Stimulated activated naive CD8-positive, alpha-beta T cell treated with anti-CD3 and anti-CD28 coated beads, Interleukin-15, Interleukin-2, amounts not matched to agents 100 U/mL and 50 U/mL, for 24 hours (primary cell): ENCODE results near the gene AHNAK.
"Not testable (repeated sequence)": the region's sequence is repeated elsewhere in the genome, so short reads cannot be mapped to it uniquely, and the experiment has no call there.

Source experiments
- ATAC-seq: fragments of 150-1000 bp; cut with Tn5 transposase; one replicate; pipeline ENCODE4 v1.10.0; 2021
- DNase-seq: peaks from one replicate; pipeline ENCODE4 v3.0.0; 2021

Gene AHNAK

GRCh38 chr11:62550478-62550877, 3.9 kb upstream of the AHNAK start:
- DNase-seq, ATAC-seq: not testable (repeated sequence)

GRCh38 chr11:62548545-62549335, 2.1 kb upstream of the AHNAK start:
- no peak for DNase-seq
- ATAC-seq: no peak

- ATAC-seq (no peak), DNase-seq (no peak)
Observed at GRCh38 chr11:62547691-62548281, 1.2 kb upstream of the AHNAK start.

- no peak for ATAC-seq
- peak; percentile 22 for DNase-seq
Observed at GRCh38 chr11:62546929-62547625, 471 bp upstream of the AHNAK start.

- DNase-seq: peak; percentile 71
- peak; percentile 14 for ATAC-seq
Observed at GRCh38 chr11:62545437-62546243, 966 bp downstream of the AHNAK start.

- ATAC-seq (peak; percentile 6), DNase-seq (peak; percentile 48)
Observed at GRCh38 chr11:62544581-62545436, 1.8 kb downstream of the AHNAK start.

- no peak for ATAC-seq
- DNase-seq: no peak
Observed at GRCh38 chr11:62543680-62544444, 2.7 kb downstream of the AHNAK start.

- DNase-seq (peak; percentile 87), ATAC-seq (peak; percentile 74)
Observed at GRCh38 chr11:62542750-62543567, 3.6 kb downstream of the AHNAK start.

- DNase-seq: no peak
- ATAC-seq: no peak
Observed at GRCh38 chr11:62542111-62542745, 4.4 kb downstream of the AHNAK start.

GRCh38 chr11:62540804-62541701, 5.6 kb downstream of the AHNAK start:
- ATAC-seq (peak; percentile 21), DNase-seq (peak; percentile 41)

- ATAC-seq (peak; percentile 47), DNase-seq (peak; percentile 71)
Observed at GRCh38 chr11:62539238-62539925, 7.2 kb downstream of the AHNAK start.

- DNase-seq: no peak
- ATAC-seq: no peak
Observed at GRCh38 chr11:62538470-62539237, 8.0 kb downstream of the AHNAK start.

- DNase-seq: no peak
- ATAC-seq: no peak
Observed at GRCh38 chr11:62536301-62536957, 10.2 kb downstream of the AHNAK start.

GRCh38 chr11:62535802-62536201, 10.8 kb downstream of the AHNAK start:
- DNase-seq (no peak), ATAC-seq (no peak)

- DNase-seq (no peak), ATAC-seq (no peak)
Observed at GRCh38 chr11:62534779-62535545, 11.6 kb downstream of the AHNAK start.
